Mesothelial cell of epicardium (in vitro differentiated cells): ENCODE data around the gene GNG4. TPM values are rescaled to one million over a fixed set of nuclear protein-coding genes. Genes with fewer than 3 reads are reported as not detected.

Experiments
- DNase-seq, 2 experiments: peaks; one replicate each; pipeline ENCODE4 v3.0.0; 2021; ENCODE audit warnings: low spot score in 2 of 2; ENCODE audit not compliant: unreplicated experiment in 2 of 2
- H3K27ac Mint-ChIP-seq: 2 replicates; pipeline ENCODE4 v1.8.0; 2021; ENCODE audit warnings: mixed read lengths
- H3K27me3 Mint-ChIP-seq: 2 replicates; pipeline ENCODE4 v1.8.0; 2021; ENCODE audit warnings: low read depth, mixed read lengths
- H3K36me3 Mint-ChIP-seq: 2 replicates; pipeline ENCODE4 v1.8.0; 2021; ENCODE audit warnings: mixed read lengths
- H3K4me1 Mint-ChIP-seq: 2 replicates; pipeline ENCODE4 v1.8.0; 2021; ENCODE audit warnings: mixed read lengths
- H3K4me3 Mint-ChIP-seq: 2 replicates; pipeline ENCODE4 v1.8.0; 2021; ENCODE audit warnings: mild to moderate bottlenecking, moderate library complexity, mixed read lengths
- H3K9me3 Mint-ChIP-seq: 2 replicates; pipeline ENCODE4 v1.8.0; 2021; ENCODE audit warnings: mixed read lengths
- CTCF ChIP-seq: fragments of 200-600 bp; sonication (generic); IDR thresholded peaks from one replicate; pipeline ENCODE4 v1.5.0; 2021; ENCODE audit warnings: antibody characterized with exemption; ENCODE audit not compliant: unreplicated experiment
- total RNA-seq: library from RNA; stranded (reverse); gene quantifications from 3 replicates; pipeline ENCODE4 v1.2.1, GENCODE V29; 2021

Gene GNG4
- total RNA-seq, 1 donor from 2014 or later = 2.9 TPM

GRCh38 chr1:235558621-235559169 lies 90.9 kb downstream of the GNG4 start:
- H3K4me1 Mint-ChIP-seq = peaks cover 1% of the 10 kb centered on the region
- H3K27ac Mint-ChIP-seq = no peak overlapping the region
- TF ChIP-seq CTCF = no peak
- H3K36me3 Mint-ChIP-seq = no peaks in the 10 kb centered on the region
- no peak for DNase-seq
- no peak overlapping the region for H3K4me3 Mint-ChIP-seq
- no peaks in the 10 kb centered on the region for H3K9me3 Mint-ChIP-seq
- H3K27me3 Mint-ChIP-seq = no peaks in the 10 kb centered on the region

- DNase-seq = no peak
- no peak for TF ChIP-seq CTCF
- H3K9me3 Mint-ChIP-seq = no peaks in the 10 kb centered on the region
- H3K4me3 Mint-ChIP-seq = no peak overlapping the region
- no peaks in the 10 kb centered on the region for H3K36me3 Mint-ChIP-seq
- no peaks in the 10 kb centered on the region for H3K27me3 Mint-ChIP-seq
- no peak overlapping the region for H3K27ac Mint-ChIP-seq
- H3K4me1 Mint-ChIP-seq = peaks cover 10% of the 10 kb centered on the region
Observed at GRCh38 chr1:235557495-235557894, 92.1 kb downstream of the GNG4 start.

GRCh38 chr1:235556807-235557206 lies 92.8 kb downstream of the GNG4 start:
- DNase-seq = no peak
- Mint-ChIP-seq H3K27me3 (no peaks in the 10 kb centered on the region), H3K27ac (no peak overlapping the region), H3K36me3 (no peaks in the 10 kb centered on the region), H3K9me3 (no peaks in the 10 kb centered on the region), H3K4me3 (no peak overlapping the region), H3K4me1 (peaks cover 10% of the 10 kb centered on the region)
- no peak for TF ChIP-seq CTCF

GRCh38 chr1:235553112-235553551 lies 96.5 kb downstream of the GNG4 start:
- no peak for DNase-seq
- H3K36me3 Mint-ChIP-seq = no peaks in the 10 kb centered on the region
- no peak for TF ChIP-seq CTCF
- H3K4me1 Mint-ChIP-seq = peaks cover 10% of the 10 kb centered on the region
- H3K9me3 Mint-ChIP-seq = no peaks in the 10 kb centered on the region
- H3K4me3 Mint-ChIP-seq = no peak overlapping the region
- peaks cover 7% of the 10 kb centered on the region for H3K27me3 Mint-ChIP-seq
- no peak overlapping the region for H3K27ac Mint-ChIP-seq

- peaks cover 11% of the 10 kb centered on the region for H3K27me3 Mint-ChIP-seq
- peaks cover 10% of the 10 kb centered on the region for H3K4me1 Mint-ChIP-seq
- DNase-seq = no peak
- no peaks in the 10 kb centered on the region for H3K9me3 Mint-ChIP-seq
- no peak overlapping the region for H3K4me3 Mint-ChIP-seq
- no peak for TF ChIP-seq CTCF
- no peak overlapping the region for H3K27ac Mint-ChIP-seq
- no peaks in the 10 kb centered on the region for H3K36me3 Mint-ChIP-seq
Observed at GRCh38 chr1:235552146-235552716, 97.4 kb downstream of the GNG4 start.
